Fibroblast of pulmonary artery (primary cell): ENCODE data around the gene FDXR.

Experiments used
- DNase-seq: peaks from one replicate; pipeline ENCODE4 v3.0.0-alpha.2; 2010; ENCODE audit warnings: low read depth
- H3K4me3 ChIP-seq: replicated peaks from 2 replicates; pipeline ENCODE4 v1.5.1; 2011; ENCODE audit warnings: low read depth, mild to moderate bottlenecking, control low read depth, low read length, moderate library complexity
- TF ChIP-seq, protein P1 (sequence below): IDR thresholded peaks from 2 replicates; pipeline ENCODE4 v1.5.1; 2011; ENCODE audit warnings: mild to moderate bottlenecking, control low read depth, low read length, inconsistent platforms; ENCODE audit errors: missing control alignments

Gene FDXR

DNA sequence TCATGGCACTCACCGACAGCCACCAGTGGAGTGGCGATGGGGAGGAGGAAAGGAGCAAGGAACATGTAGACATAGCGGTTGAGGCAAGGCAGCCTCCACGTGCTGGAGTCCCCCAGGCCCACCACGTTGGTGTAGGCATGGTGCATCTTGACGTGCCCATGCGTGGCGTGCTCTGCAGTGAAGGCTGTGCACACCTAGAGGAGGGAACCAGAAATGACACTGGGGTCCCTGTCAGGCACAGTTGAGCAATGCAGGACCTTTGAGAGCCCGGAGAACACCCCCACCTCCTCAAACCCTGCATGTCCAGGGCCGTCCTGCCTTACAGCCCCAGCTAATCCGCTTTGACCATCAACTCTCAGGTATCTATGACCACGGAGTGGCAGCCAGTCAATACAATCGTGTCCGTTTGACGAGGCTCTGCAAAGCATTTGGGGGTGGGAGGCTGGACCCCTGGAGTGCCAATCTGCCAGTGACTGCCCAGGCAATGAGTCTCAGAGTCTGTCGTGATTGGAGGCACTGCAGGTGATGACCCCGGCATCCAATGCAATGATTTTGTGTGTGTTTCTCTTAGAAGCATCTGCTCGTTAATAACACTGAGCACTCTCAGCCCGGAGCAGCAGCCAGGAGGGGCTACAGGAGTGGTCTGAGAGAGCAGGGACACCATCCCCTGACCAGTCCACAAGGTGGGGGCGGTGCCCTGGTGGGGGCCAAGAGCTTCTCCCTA, 9.9 kb upstream of the FDXR start:
- TF ChIP-seq, protein P1, sequence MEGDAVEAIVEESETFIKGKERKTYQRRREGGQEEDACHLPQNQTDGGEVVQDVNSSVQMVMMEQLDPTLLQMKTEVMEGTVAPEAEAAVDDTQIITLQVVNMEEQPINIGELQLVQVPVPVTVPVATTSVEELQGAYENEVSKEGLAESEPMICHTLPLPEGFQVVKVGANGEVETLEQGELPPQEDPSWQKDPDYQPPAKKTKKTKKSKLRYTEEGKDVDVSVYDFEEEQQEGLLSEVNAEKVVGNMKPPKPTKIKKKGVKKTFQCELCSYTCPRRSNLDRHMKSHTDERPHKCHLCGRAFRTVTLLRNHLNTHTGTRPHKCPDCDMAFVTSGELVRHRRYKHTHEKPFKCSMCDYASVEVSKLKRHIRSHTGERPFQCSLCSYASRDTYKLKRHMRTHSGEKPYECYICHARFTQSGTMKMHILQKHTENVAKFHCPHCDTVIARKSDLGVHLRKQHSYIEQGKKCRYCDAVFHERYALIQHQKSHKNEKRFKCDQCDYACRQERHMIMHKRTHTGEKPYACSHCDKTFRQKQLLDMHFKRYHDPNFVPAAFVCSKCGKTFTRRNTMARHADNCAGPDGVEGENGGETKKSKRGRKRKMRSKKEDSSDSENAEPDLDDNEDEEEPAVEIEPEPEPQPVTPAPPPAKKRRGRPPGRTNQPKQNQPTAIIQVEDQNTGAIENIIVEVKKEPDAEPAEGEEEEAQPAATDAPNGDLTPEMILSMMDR = no peak
- DNase-seq = no peak
- H3K4me3 ChIP-seq = no peak overlapping the region

DNA sequence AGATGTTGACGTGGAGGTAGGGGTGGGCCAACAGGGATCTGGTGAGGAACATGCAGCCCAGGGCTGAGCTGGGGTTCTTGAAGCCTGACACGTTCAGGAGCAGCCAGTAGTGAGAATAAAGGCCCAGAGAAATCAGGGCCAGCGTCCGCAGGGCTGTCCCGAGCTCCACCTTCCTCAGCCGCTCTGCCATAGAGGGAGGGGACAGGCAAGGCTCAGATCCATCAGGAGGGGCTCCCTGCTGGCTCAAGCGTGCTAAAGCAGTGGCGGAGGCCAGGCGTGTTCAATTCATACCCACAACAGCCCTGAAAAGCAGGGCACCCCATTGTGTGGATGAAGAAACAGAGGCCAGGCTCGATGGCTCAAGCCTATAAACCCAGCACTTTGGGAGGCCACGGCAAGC, 8.3 kb upstream of the FDXR start:
- TF ChIP-seq, protein P1 = no peak
- DNase-seq = no peak
- H3K4me3 ChIP-seq = no peak overlapping the region

DNA sequence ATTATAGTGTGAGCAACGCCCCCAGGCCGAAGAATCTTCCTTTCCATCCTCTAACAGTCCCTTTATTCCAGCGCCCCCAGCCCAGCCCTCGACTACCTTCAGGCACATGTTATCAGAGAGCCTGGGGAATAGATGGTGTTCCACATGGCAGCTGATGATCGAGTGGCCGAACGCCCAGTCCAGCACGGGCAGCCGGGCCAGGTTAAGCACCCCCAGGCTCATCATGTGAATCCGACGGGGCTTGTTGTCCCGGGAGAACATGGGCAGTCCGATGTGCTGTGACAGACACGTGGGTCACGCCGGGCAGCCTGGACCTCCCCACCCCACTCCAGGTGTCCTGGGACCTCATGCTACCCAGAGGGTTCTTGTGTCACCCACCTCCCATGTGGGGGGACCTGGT, 6.5 kb upstream of the FDXR start:
- H3K4me3 ChIP-seq = no peak overlapping the region
- TF ChIP-seq, protein P1 = no peak
- no peak for DNase-seq

GRCh38 chr17:74878658-74879057, 5.9 kb upstream of the FDXR start:
- no peak overlapping the region for H3K4me3 ChIP-seq
- TF ChIP-seq, protein P1 = no peak
- no peak for DNase-seq

GRCh38 chr17:74877592-74878548, 5.1 kb upstream of the FDXR start:
- TF ChIP-seq, protein P1 = no peak
- DNase-seq = peak; percentile 51
- no peak overlapping the region for H3K4me3 ChIP-seq

- DNase-seq = no peak
- TF ChIP-seq, protein P1 = no peak
- H3K4me3 ChIP-seq = no peak overlapping the region
Measured at GRCh38 chr17:74875977-74876593, 3.3 kb upstream of the FDXR start.
